ENCODE measurements around the gene DSE. TPM values are rescaled to one million over a fixed set of nuclear protein-coding genes. Genes with fewer than 3 reads are reported as not detected.

The DSE gene
- total RNA-seq, 1 donor: 93.3 TPM

GRCh38 chr6:116399287-116399686 is 28.5 kb downstream of the DSE start:
- TF ChIP-seq, protein P1, sequence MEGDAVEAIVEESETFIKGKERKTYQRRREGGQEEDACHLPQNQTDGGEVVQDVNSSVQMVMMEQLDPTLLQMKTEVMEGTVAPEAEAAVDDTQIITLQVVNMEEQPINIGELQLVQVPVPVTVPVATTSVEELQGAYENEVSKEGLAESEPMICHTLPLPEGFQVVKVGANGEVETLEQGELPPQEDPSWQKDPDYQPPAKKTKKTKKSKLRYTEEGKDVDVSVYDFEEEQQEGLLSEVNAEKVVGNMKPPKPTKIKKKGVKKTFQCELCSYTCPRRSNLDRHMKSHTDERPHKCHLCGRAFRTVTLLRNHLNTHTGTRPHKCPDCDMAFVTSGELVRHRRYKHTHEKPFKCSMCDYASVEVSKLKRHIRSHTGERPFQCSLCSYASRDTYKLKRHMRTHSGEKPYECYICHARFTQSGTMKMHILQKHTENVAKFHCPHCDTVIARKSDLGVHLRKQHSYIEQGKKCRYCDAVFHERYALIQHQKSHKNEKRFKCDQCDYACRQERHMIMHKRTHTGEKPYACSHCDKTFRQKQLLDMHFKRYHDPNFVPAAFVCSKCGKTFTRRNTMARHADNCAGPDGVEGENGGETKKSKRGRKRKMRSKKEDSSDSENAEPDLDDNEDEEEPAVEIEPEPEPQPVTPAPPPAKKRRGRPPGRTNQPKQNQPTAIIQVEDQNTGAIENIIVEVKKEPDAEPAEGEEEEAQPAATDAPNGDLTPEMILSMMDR (IDR thresholded peaks at IDR 0.05; ENCODE audit: insufficient read depth, low read depth, low read length): no peak
- H3K4me3 ChIP-seq (ENCODE audit: low read depth, low read length): no peak overlapping the region
- DNase-seq (ENCODE audit: low read depth): no peak

- no peak overlapping the region for H3K4me3 ChIP-seq (ENCODE audit: low read depth, low read length)
- TF ChIP-seq, protein P1 (IDR thresholded peaks at IDR 0.05; ENCODE audit: insufficient read depth, low read depth, low read length): no peak
- peak; percentile 23 for DNase-seq (ENCODE audit: low read depth)
Observed at GRCh38 chr6:116400328-116400727, 29.6 kb downstream of the DSE start.

DNA sequence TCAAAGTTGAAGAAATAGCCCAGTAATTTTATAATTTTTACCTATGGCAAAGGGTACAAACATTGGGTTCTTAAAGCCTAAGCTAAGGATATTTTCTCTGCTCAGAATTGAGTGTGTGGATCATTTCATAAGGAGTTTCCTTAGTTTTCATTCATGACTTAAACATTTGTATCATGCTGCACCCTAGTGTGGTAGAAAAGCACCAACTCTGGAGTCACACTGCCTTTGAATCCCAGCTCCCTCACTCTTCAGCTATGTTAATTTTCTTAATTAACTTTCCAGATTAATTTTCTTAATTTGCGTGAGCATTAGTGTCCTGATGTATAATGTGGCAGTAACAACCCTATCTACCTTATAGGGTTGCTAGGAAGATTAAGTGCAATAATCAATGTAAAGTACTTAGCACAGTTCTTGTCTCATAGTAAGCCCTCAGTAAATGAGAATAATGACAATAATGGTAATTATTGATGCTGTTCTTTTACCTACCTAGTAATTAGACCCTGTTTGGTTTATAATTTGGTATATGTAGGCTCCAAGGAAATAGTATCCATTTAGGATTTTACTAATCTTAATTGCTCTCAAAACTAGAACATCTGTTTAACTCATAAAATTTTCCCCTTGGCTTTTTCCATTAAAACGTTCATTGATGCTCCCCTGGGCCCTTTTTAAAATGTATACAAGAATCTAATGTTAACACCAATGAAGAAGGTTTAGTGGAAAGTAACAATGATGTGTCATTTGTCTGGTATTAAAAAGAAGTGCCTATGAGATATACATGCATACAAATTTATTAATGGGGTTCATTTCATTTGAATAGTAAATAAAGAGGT is 31.6 kb downstream of the DSE start:
- DNase-seq (ENCODE audit: low read depth): no peak
- TF ChIP-seq, protein P1 (IDR thresholded peaks at IDR 0.05; ENCODE audit: insufficient read depth, low read depth, low read length): no peak
- no peak overlapping the region for H3K4me3 ChIP-seq (ENCODE audit: low read depth, low read length)

DNA sequence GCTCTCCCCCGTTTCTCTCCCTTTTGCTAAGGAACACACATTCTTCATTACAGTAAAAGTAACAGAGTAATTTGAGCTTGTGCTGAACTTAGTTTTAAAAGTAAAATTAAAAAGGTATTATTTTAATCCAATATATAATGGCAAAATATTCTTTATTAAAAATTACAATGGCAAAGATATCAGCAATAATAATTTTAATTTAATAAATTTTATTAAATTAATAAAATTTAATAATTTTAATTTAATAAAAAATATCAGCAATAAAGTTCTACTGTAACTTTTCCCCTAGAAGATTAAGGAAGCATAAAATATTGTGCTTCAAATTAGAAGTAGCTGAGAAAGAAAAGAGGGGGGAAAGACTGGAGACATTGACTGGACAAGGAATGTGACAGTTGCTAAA is 32.5 kb downstream of the DSE start:
- DNase-seq (ENCODE audit: low read depth): no peak
- TF ChIP-seq, protein P1 (IDR thresholded peaks at IDR 0.05; ENCODE audit: insufficient read depth, low read depth, low read length): no peak
- H3K4me3 ChIP-seq (ENCODE audit: low read depth, low read length): no peak overlapping the region

DNA sequence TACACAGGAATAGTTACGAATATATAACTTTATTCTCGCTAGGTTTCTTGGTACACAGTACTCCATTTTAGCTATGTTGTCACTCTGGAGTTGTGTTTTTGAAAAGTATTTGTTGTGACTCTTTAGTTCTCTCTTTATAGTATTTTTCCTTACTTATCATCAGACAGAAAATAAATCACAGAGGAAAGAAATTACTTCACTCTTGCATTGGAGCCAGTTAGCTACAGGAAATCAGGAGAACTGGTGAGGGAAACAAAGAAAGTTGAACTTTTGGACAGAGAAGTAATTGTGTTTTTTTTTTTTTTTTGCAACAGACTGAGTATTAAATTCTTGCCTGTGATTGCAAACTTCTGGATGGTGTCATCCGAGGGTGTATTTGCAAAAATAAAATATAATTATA is 33.9 kb downstream of the DSE start:
- peak; percentile 55 for DNase-seq (ENCODE audit: low read depth)
- H3K4me3 ChIP-seq (ENCODE audit: low read depth, low read length): no peak overlapping the region
- TF ChIP-seq, protein P1 (IDR thresholded peaks at IDR 0.05; ENCODE audit: insufficient read depth, low read depth, low read length): no peak

DNA sequence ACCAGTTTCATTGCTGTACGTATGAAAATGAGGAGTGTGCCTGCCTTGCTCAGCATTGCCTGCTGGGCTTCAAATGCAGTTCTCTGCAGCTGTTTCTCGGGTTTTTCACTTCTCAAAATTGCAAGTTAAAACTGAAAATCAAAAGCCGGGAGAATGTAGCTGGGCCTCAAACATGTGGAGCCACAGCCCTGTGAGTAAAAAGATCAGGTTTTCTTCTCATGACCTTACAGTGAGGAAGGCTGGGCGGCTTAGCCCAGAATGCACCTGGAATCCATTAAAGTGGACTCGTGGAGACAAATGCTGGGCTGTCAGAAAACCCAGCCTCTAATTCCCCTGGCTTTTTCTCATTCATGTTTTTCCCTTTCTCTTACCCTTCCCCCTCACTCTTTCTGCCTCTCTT is 34.4 kb downstream of the DSE start:
- no peak overlapping the region for H3K4me3 ChIP-seq (ENCODE audit: low read depth, low read length)
- TF ChIP-seq, protein P1 (IDR thresholded peaks at IDR 0.05; ENCODE audit: insufficient read depth, low read depth, low read length): no peak
- peak; percentile 83 for DNase-seq (ENCODE audit: low read depth)

All from fibroblast of villous mesenchyme (primary cell).